Brain pericyte (primary cell): Measurements from ENCODE around the gene CDH15.

Source experiments
- DNase-seq: peaks from one replicate; pipeline ENCODE4 v3.0.0-alpha.2; 2012; ENCODE audit warnings: low read depth, low spot score

CDH15 gene

GRCh38 chr16:89140981-89141883 lies 30.3 kb upstream of the CDH15 start:
- DNase-seq: no peak

DNA sequence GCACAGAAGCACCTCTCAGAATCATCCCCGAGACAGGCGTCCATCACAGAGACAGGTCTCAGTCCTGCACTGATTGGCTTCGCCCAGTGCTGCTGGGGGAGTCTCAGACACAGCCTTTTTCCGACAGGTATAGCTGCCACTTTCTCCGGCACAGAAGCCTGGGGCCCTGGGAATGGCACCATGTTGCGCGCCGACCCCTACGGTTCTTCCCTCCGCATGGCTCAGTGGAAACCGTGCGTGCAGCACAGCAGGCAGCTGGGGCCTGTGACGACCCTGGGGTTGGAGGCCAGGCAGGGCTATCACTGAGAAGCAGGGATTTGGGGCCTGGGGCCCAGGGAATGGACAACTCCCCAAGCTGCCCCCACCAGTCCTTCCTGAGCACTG lies 29.7 kb upstream of the CDH15 start:
- no peak for DNase-seq

DNA sequence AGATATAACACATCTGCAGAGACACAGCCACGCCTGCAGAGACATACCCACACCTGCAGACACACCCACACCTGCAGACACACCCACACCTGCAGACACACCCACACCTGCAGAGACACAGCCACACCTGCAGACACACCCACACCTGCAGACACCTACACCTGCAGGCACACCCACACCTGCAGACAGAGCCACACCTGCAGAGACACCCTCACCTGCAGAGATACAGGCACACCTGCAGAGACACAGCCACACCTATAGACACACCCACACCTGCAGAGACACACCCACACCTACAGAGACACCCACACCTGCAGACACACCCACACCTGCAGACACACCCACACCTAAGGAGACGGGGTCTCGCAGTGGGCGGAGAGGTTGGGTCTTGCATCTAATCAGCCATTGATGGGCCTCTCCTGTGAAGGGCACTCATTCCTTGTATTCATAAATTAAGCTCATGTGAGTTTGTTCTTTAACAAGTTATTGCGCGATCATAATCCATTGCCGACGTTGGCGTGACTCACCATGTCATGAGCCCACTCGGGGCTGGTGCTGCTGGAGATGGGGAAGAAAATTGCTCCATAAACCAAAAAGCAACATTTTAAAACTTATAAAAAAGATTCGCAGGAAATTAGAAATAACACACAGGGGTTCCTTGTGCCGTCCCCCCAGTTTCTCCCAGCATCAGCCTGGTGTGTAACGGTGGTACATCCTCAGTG lies 28.9 kb upstream of the CDH15 start:
- no peak for DNase-seq

- DNase-seq: no peak
These were observed 28.3 kb upstream of the CDH15 start for GRCh38 chr16:89143201-89143741.

DNA sequence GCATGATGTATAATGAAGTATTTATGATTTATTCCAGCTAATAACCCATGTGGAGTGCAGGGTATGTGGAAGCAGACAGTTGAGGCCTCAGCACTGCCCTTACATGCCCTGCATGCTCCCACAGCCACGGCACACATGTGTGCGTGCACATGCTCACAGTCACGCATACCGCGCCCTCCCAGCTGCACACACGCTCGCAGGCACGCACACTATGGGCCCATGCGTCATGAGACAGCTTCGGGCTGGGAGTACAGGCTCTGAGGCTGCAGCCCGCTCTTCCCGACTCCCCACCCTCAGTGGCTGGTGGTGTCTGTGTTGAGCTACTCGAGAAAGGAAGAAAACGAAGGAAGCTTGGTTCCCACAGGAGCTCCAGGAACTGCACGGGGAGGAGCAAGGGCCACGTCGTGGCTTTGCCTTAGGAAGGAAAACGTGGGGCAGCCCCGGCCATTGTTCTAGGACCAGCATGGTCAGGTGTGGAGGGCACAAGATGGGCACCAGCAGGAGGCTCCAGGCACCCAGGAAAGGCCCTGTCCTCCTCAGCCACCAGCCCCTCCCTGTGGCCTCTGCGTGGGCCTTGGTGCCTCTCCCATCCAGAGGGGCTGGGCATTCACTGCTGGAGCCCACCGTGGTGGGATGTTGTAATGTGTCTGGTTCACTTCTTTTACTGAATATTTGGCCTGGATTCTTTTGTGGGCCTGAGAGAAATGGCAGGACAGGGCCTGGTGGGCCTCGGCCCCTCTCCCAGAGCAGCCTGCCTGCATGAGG lies 27.5 kb upstream of the CDH15 start:
- DNase-seq: no peak

GRCh38 chr16:89144681-89145080 lies 26.9 kb upstream of the CDH15 start:
- DNase-seq: no peak

- no peak for DNase-seq
These were observed 26.0 kb upstream of the CDH15 start for GRCh38 chr16:89145406-89146161.

DNA sequence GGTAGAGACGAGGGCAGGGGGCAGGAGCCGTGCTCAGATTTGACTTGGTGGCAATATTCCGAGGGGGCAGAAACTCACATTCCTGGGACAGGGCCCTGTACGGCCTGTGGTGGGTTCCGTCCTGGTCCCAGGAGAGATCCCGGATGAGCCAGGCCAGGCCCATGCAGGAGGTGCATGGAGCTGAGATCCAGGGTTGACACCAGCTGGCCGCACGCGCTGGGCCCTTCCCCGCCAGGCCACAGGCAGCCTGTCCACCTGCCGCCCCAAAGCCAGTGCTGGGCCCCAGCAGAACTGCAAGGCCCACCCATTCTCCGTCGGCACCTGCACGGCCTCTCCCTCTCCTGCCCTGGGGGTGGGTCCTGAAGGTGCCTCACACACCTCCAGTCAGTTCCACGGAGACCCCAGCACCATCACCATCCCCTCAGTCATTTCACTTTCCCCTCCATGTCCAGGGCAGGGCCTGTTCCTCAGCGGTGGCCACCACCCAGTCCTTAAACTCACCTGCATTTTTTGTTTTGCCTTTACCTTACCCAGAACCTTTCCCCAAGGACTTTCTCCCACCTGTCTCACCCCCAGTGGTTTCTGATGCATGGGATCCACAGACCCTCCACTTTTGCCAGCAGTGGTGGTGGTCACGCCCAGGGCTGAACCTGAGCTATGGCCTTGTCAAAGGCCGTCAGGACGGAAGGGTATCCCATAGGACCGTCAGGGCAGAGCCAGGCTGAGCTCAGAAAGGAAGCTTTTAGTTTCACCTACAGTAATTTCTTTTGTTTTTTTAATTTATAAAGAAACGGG lies 25.1 kb upstream of the CDH15 start:
- DNase-seq: no peak

- no peak for DNase-seq
These were observed 24.3 kb upstream of the CDH15 start for GRCh38 chr16:89147085-89147817.

- no peak for DNase-seq
These were observed 22.2 kb upstream of the CDH15 start for GRCh38 chr16:89149386-89149785.

DNA sequence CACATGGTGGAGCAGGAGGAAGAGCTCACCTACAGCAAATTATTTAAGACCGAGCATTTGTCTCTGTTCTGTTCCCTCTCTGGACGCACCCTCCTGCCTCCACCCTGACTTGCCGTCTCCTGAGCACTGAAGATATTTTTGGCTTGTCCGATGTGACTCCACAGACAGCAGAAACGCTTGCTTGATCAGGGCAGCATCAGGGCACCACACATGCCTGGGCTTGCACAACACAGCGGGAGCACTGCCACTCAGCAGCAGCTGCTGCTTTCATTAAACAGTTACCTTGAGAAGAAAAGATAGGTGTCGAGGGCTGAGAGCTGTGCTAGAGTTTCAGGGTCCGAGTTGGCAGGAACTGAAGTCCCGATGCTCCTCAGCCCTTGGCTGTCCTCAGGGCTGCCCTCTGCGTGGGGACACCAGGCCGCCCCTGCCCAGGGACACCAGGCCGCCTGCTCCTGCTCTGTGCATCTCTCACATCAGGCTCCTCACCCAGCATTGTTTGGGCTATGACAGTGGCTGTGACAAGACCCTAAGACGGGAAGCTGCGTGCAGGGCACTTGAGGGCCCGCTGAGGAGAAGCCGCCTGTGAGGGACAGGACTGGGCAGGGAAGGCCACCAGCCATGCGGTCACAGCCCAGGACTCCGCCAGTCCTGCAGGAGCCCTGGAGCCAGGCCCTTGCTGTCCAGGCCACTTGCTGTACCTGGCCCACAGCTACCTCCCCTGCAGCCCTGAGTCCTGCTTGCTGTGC lies 21.3 kb upstream of the CDH15 start:
- DNase-seq: no peak

DNA sequence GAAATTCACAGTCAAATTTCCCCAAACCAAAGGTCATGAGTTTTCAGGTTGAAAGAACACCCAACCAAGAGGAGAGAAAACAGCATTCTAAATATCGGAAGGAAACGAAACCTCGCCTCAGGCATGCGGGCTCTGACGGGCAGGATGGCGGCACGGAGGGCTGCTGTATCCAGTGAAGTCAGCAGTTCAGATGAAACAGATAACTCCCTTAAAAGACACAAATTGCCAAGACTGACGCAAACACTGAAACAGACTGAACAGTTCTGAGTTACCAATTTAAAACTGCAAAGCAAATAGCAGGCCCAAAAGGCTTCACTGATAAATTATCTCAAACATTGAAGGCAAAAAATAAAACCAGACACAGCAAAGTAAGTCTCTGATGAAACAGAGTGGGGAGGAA lies 20.6 kb upstream of the CDH15 start:
- no peak for DNase-seq

- DNase-seq: no peak
These were observed 18.5 kb upstream of the CDH15 start for GRCh38 chr16:89152831-89153700.

GRCh38 chr16:89153848-89154271 lies 17.7 kb upstream of the CDH15 start:
- DNase-seq: no peak

GRCh38 chr16:89154390-89155183 lies 17.0 kb upstream of the CDH15 start:
- no peak for DNase-seq

GRCh38 chr16:89155184-89155679 lies 16.3 kb upstream of the CDH15 start:
- DNase-seq: no peak
